HG02623 (cell line): ENCODE data around the gene FAM228B.
"Not testable (repeated sequence)": the region's sequence is repeated elsewhere in the genome, so short reads cannot be mapped to it uniquely, and the experiment has no call there.

Source experiments
- ATAC-seq: cut with Tn5 transposase; IDR thresholded peaks from one replicate; pipeline ENCODE4 v1.9.1; 2021; ENCODE audit warnings: moderate library complexity; ENCODE audit not compliant: unreplicated experiment

FAM228B gene

GRCh38 chr2:24101992-24102391 lies 21.3 kb upstream of the FAM228B start:
- ATAC-seq: no peak

DNA sequence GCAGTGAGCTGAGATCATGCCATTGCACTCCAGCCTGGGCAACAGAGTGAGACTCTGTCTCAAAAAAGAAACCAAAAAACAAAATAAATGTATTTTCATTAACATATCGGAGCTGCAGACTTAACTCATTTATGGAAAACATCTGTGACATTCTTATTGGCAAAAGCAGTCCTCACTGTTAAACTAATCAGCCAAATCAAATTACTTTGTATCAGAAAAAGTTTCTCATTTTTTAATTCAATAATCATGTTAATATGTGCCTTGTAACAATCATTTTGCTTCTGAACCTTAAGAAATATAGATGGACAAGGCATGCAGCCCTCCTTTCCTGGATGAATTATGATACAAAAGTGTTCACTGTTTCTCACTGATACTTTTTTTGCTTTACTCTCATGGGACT lies 20.6 kb upstream of the FAM228B start:
- no peak for ATAC-seq

DNA sequence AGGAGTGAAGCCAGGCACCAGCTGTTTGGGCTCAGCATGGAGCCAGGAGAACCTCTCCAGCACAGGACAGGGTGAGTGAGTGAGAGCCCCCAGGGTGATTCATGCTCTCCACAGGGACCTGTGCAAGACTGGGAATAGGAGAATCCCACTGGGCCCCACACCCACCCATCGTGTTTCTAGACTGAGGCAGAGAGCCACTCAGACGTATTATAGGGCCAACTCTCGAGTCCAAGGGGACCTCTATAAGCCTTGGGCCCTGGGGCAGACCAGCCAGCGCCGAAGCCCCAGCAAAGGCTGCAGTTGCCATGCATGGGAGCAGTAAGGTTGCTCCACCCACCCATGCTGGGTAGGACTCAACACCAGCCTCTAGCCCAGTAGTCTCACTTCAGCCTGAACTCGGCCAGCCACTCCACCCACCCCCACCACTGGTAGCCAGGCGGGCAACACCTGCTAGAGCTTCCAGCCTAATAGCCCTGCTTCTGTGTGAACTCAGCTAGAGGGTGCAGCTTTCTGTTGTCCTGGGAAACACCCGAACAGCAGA lies 19.1 kb upstream of the FAM228B start:
- no peak for ATAC-seq

DNA sequence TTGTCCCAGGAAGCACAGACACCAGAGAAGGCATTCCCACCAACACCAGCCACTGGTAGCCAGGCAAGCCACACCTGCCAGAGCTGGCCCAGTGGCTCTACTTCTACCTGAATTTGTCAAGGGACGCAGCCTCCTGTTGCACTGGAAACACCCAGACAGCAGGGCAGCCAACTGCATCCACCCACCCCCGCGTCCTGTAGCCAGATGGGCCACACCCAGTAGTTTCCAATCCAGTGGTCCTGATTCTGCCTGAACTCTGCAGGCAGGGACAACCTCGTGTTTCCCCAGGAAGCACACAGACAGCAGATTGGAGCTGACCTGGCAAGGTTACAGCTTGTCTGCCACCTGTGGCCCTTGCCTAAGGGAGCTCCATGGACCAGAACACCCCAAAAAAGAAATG lies 18.4 kb upstream of the FAM228B start:
- ATAC-seq: no peak

GRCh38 chr2:24105816-24106215 lies 17.5 kb upstream of the FAM228B start:
- no peak for ATAC-seq

DNA sequence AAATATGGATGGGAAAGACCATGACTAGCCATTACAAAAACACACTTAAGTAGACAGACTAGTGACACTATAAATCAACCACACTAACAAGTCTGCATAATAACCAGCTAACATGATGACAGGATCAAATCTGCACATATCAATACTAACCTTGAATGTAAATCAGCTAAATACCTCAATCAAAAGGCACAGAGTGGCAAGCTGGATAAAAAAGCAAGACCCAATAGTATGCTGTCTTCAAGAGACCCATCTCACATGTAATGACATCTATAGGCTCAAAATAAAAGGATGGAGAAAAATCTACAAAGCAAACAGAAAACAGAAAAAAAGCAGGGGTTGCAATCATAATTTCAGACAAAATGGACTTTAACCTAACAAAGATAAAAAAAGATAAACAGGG lies 16.5 kb upstream of the FAM228B start:
- no peak for ATAC-seq

- ATAC-seq: no peak
Measured at GRCh38 chr2:24107336-24107735, 15.9 kb upstream of the FAM228B start.

DNA sequence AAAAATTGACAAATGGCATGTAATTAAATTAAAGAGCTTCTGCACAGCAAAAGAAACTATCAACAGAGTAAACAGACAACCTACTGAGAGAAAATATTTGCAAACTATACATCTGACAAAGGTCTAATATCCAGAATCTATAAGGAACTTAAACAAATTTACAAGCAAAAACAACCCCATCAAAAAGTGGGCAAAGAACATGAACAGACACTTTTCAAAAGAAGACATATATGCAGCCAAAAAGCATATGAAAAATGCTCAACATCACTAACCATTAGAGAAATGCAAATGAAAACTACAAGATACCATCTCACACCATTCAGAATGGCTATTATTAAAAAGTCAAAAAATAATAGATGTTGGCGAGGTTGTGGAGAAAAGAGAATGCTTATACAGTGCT lies 13.8 kb upstream of the FAM228B start:
- not testable (repeated sequence) for ATAC-seq

- no peak for ATAC-seq
Measured at GRCh38 chr2:24110660-24111303, 12.5 kb upstream of the FAM228B start.

GRCh38 chr2:24111407-24111901 lies 11.8 kb upstream of the FAM228B start:
- no peak for ATAC-seq

- ATAC-seq: no peak
Measured at GRCh38 chr2:24115057-24115456, 8.2 kb upstream of the FAM228B start.

DNA sequence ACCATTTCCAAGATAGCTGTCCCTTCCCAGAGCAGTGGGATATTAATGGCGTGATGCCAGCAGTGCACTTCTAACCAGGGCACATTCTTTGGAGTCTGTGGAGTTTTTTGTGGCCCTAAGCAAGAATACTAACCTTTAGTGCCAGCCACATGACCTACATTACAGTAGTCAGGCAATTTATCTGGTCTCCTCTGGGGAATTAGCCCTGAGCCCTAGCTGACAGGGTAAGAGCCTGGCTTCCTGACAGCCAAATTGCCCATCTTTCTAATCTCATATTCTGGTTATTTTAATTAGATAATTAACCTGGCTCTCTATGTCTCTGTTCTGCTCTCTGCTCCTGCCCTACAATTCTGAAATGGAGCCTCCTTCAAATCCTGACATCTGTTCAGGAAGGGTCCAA lies 5.4 kb upstream of the FAM228B start:
- no peak for ATAC-seq

DNA sequence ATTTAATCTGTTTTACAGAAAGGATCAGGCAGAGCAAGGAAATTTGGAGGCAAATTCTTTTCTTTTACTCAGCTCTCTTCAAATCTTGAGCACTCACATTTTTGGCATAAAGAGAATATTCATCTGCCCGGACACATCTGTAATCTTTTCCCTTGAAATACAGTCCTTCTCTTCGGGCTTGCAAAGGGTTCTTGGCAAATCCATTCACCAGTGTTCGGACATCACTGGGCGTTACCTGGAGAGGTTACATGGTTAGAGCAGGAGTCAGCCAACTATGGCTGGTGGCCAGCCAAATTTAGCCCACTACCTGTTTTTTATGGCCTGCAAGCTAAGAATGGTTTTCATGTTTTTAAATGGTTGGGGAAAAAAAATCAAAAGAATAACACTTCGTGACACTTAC lies 2.2 kb upstream of the FAM228B start:
- ATAC-seq: no peak

DNA sequence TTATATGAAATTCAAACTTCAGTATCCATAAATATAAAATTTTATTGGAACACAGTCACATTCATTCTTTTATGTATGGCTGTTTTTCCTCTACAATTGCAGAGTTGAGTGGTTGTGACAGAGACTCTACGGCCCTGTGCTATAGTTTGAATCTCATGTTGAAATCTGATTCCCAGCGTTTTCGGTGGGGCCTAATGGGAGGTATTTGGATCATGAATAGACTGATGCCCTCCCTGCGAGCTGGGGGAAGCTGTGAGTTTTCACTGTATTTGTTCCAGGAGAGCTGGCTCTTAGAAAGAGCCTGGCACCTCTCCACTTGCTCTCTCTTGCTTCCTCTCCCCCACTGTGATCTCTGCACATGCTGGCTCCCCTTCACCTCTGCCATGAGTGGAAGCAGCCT lies 1.8 kb upstream of the FAM228B start:
- no peak for ATAC-seq

- no peak for ATAC-seq
Measured at GRCh38 chr2:24122366-24123194, 689 bp upstream of the FAM228B start.

DNA sequence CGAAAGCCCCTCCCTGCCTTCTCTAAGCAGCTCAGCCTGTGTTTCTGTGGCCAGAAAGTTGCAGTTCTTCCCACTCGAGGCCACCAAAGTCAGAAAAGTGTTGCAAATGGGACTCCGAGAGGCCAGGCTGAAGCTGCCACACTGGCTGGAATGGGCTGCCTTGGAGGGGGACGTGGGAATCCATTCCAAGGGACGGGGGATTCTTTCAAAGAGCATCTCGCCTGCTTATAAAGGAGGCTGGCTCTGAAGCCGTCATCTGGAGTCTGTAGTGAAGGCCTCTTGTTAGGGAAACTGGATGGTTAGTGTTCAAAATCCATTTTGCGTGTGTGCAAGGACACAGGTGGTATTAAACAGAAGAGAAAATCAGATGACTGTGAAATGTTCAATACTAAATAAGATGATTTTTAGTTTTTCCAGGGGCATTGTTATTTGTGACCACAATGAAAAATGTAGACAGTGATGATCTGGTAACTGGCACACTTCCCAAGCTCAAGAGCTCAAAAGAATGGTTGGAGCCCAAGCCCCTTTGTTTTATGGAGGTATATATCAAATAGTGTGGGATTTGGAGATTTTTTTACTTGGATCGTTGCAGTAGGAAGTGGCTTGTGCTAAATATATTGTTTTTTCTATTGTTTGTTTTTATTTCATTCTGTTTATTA lies 782 bp downstream of the FAM228B start:
- ATAC-seq: no peak

DNA sequence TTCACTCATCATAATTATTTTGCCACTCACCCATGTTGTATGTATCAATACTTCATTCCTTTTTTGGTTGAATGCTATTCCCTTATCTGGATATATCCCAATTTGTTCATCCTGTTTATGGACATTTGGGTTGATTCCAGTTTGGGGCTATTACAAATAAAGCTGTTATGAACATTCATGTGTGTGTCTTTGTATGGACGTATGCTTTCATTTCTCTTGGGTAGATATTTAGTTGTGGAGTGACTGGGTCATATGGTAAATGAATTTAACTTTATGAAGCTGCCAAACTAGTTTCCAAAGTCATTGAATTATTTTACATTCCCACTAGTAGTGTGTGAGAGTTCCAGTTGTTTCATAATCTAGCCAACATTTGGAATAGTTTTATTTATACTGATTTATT lies 2.7 kb downstream of the FAM228B start:
- ATAC-seq: no peak

DNA sequence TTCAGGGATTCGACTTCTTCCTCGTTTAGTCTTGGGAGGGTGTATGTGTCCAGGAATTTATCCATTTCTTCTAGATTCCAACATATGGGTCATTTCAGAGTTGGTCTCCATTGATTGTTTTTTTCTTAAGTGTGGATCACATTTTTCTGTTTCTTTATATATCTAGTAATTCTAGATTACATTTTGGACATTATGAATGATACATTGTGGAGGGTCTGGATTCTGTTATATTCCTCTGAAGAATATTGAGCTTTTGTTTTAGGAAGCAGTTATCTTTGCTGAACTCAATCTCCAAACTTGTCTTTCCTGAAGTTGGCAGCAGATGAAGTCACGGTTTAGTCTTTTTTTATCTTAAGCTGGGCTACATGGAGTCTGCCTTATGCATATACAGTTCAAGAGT lies 9.3 kb downstream of the FAM228B start:
- no peak for ATAC-seq

DNA sequence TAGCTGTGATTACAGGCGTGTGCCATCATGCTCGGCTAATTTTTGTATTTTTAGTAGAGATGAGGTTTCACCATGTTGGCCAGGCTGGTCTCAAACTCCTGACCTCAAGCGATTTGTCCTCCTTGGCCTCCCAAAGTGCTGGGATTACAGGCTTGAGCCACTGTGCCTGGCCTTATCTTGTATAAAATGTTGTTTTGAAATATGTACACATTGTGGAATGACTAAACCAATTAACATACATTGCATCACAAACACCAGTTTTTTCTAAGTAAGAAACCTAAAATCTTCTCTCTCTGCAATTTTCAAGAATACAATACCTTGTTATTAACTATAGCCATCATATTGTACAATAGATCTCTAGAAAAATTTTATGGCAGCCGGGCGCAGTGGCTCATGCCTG lies 17.0 kb downstream of the FAM228B start:
- not testable (repeated sequence) for ATAC-seq

- no peak for ATAC-seq
Measured at GRCh38 chr2:24147364-24147763, 24.1 kb downstream of the FAM228B start.

DNA sequence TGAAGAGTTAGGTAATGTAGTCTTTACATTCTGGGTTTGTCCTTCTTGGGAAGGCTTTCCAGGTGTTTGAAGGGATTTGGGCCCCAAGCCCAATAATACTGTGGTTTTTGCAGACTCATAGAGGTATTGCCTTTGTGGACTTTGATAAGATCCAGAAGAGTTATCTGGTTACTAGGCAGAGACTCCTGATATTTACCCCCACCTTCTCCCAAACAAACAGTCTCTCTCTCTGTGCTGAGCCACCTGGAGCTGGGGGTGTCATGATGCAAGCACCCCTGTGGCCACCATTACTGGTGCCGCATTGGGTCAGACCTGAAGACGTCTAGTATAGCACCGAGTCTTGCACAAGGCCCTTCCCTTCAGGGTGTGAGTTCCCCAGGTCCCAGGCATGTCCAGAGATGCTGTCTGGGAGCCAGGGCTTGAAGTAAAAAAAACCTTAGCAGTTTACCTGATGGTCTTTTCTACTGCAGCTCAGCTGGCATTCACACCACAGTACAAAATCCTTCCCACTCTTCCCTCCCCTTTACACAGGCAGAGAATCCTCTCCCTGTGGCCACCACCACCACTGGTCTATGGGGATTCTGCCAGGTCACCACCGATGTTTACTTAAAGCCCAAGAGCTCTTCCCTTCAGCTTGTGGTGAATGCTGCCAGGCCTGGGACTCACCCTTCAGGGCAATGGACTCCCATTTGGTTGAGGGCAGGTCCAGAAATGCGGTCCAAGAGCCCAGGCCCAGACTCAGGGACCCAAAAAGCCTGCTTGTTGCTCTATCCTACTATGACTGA lies 29.3 kb downstream of the FAM228B start:
- ATAC-seq: no peak
